GM20431 (cell line): ENCODE results near the gene FGD2.

Source experiments
- in situ Hi-C: fragments of 300-500 bp; cut with MseI, MboI; formaldehyde crosslinking; loops from one replicate; pipeline ENCODE4 v1.15.0; 2020; ENCODE audit warnings: low sequenced_read_pairs; ENCODE audit not compliant: unreplicated experiment

FGD2 gene

GRCh38 chr6:37005061-37005810 is at the start of gene FGD2:
TSS of gene FGD2 (plus strand) at chr6:37005655. CDS start at chr6:37005818, 163 bp downstream.
- in situ Hi-C loops: no loop called here

GRCh38 chr6:36955671-36956445 is 49.6 kb upstream of the FGD2 start:
- in situ Hi-C loops: no loop called here

- in situ Hi-C loops: no loop called here
These were observed 49.0 kb upstream of the FGD2 start for GRCh38 chr6:36956446-36956820.

GRCh38 chr6:36957773-36958271 is 47.6 kb upstream of the FGD2 start:
- in situ Hi-C loops: no loop called here

GRCh38 chr6:36958775-36959554 is 46.5 kb upstream of the FGD2 start:
- in situ Hi-C loops: no loop called here

GRCh38 chr6:36959555-36960250 is 45.8 kb upstream of the FGD2 start:
- in situ Hi-C loops: no loop called here

- in situ Hi-C loops: no loop called here
These were observed 43.7 kb upstream of the FGD2 start for GRCh38 chr6:36961441-36962435.

- in situ Hi-C loops: no loop called here
These were observed 42.6 kb upstream of the FGD2 start for GRCh38 chr6:36962874-36963273.

GRCh38 chr6:36963451-36964290 is 41.8 kb upstream of the FGD2 start:
- in situ Hi-C loops: no loop called here

- in situ Hi-C loops: no loop called here
These were observed 41.1 kb upstream of the FGD2 start for GRCh38 chr6:36964349-36964748.

GRCh38 chr6:36964908-36965307 is 40.5 kb upstream of the FGD2 start:
- in situ Hi-C loops: no loop called here

- in situ Hi-C loops: no loop called here
These were observed 38.2 kb upstream of the FGD2 start for GRCh38 chr6:36967301-36967700.

- in situ Hi-C loops: no loop called here
These were observed 37.7 kb upstream of the FGD2 start for GRCh38 chr6:36967757-36968156.

GRCh38 chr6:36968266-36968977 is 37.0 kb upstream of the FGD2 start:
- in situ Hi-C loops: no loop called here

GRCh38 chr6:36969240-36969691 is 36.2 kb upstream of the FGD2 start:
- in situ Hi-C loops: no loop called here

GRCh38 chr6:36969988-36970891 is 35.2 kb upstream of the FGD2 start:
- in situ Hi-C loops: no loop called here
